HG03469 (cell line): Measurements from ENCODE around the gene PPIB.

Source experiments
- ATAC-seq: cut with Tn5 transposase; IDR thresholded peaks from one replicate; pipeline ENCODE4 v1.9.1; 2021; ENCODE audit warnings: mild to moderate bottlenecking, moderate library complexity, moderate number of reproducible peaks; ENCODE audit not compliant: unreplicated experiment

The PPIB gene

DNA sequence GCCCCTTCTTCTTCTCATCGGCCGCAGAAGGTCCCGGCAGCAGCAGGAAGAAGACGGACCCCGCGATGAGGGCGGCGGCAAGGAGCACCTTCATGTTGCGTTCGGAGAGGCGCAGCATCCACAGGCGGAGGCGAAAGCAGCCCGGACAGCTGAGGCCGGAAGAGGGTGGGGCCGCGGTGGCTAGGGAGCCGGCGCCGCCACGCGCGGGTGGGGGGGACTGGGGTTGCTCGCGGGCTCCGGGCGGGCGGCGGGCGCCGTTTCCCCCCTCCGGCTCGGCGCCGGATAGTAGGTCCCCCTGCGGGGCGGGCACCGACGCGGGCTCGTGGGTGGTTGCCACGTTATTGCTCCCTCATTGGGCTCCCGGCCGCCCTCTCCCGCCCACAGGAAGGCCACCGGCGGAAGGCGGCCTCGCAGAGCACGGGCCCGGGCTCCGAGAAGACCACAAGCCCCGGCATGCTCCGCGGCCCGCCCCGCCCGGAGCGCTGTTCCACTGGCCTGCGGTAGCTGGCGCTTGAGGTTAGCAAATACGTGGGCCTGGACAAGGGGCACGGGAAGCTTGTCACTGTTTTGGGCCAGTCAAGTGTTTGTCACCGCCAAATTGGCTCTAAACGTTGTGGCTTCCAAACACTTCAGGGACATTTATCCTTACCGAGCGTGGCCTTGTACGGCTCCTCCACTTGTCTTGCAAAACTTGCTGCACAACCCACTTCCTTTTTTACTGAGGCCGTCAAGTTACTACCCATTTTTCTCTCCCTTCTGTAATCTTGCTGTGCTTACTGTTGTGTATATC lies at the start of gene PPIB:
Gene PPIB, minus strand, starts transcription at position 154 of the 790 bp plus-strand sequence. Its CDS starts 36 bp downstream, at position 118.
- ATAC-seq: peak; percentile 74

DNA sequence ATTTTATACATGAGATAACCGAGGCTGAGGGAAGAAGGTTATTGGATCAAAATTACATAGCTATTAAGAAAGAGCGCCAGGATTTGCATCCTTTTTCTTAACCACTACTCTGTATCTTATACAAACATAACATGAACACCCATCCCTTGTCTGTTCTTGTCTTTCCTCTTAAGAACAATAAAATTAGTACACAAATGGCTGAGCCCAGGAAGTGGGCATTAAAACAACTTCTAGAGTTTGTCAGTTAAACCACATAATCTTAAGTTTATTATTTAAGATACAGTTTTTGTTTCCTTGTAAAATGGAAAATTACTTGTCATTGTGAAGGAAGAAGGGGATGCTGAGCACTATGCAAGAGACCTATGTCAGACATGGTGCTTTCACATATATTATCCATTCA lies 48.9 kb upstream of the PPIB start:
- ATAC-seq: no peak

DNA sequence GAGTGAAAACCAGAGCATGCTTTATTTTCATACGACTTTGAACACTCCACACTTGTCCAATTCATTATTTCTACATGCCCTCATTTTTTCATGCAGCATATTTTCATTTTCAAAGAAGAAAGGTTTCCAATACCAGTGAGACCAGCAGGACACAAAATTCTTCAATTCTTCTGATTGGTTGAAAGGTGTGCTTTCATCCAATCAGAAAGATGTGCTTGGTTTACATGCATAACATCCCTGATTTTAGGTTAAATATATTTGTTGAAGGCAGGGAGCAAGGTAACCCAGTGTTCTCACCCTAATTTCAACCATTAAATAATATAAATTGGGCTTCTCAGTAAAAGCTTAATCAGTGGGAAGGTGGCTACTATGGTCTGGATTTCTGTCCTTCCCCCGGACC lies 47.5 kb upstream of the PPIB start:
- ATAC-seq: no peak

DNA sequence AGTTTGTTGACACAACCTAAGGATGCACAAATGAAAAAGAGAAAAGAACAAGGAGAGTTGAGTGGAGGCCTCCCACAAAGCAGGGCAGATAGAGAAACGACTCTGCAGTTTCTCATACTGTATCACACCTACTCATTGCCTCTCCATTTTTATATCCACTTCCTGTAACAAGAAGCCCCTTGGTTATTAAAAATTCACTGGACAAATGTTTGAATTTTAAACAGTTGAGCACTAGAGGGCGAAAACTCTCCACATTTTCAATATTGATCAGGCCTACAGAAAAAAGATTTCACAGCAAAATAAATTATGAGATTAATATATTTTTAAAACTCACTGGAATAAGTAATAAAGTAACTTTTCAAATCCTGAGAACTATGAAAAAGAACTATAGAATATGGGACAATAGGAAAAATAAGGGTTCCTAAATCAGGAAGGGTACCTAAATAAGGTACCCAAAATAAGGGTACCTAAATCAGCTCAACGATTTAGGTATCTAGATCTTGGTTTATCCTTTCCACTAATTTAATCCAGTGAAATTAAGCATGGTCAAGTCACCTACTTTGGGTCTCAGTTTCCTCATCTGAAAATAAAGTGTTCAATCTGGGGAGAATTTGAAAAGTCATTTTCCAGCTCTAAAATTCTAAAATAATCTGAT lies 47.0 kb upstream of the PPIB start:
- ATAC-seq: no peak

DNA sequence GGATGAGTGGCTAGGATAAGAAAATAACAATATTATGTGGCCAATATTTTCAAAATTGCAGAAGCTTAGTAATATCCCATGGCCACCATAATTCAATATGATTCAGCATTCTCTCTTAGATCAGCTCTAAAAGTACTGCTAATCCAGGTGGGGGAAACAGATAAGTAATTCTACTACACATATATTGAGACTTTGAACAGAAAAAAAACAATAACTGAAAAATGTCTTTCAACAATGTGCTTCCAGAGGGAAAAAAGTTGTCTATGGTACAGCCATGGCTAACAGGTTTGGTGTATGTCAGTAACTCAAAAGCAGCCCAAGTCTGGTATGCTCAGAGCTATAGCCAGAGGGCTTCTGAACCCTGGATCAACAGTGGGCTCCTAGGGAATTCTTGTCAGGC lies 42.4 kb upstream of the PPIB start:
- no peak for ATAC-seq

DNA sequence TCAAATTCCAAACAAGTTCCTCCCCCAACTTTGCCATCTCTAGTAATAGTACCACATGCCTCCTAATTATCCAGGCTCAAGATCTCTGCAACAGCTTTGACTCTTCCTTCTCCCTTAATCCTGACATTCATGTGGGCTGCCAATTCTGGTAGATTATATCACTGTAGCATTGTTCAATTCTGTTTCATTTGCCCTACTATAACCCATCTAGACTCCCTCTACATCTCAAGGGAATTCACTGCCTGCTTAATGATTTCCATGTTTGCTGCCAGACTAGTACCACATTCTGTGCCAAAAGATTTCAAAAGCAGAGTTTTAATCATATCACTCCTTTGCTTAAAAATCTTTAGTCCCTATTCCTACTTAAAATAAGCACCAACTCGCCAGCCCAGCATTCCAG lies 34.6 kb upstream of the PPIB start:
- ATAC-seq: no peak

DNA sequence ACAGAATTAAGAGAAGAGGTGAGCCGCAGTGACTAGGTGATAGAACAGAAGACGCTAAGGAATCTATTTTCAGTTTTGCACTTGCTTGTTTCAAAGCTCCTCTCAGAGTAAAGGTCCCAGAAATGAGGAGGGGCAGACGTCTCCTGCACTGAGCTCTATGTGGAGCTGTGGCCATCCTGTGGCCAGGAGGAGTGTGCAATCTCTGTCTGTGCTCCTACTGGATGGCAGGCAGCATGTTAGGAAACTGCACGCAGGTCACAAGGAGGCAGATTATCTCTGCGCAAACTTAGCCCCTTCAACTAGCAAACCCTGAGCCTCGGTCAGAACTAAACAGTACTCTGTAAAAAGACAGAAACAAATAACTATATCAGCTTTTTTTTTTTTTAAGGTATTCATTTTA lies 31.1 kb upstream of the PPIB start:
- ATAC-seq: no peak

DNA sequence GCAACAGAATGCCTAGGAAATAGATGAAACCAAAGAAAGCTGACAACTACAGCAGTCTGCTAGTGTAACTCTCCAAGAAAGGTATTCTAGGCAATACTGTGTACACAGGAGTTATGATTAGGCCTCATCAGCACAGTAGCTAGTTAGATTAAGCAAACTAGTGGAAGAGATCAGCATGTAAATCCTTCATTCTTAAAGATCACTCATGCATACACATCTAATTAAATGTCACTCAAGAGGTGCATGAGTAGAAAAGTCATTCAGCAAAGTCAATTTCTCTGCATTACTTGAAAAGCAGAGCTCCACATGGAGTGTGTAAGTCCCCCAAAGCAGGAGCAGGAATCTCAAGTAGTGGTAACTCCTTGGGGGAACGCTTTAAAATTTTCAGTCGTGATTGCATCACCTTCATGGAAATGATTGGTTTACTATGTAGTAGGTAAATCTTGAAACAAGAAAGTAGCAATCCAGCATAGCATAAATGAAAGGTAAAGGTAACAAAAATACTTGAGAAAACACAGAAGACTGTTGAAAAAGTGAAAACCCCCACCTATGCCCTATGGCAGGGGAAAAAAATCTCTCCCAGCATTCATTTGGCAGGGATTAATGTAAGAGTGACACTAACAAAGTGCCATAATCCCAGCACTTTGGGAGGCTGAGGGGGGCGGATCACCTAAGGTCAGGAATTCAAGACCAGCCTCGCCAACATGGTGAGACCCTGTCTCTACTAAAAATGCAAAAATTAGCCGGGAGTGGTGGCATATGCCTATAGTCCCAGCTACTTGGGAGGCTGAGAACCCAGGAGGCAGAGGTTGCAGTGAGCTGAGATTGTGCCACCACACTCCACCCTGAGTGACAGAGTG lies 29.4 kb upstream of the PPIB start:
- no peak for ATAC-seq

DNA sequence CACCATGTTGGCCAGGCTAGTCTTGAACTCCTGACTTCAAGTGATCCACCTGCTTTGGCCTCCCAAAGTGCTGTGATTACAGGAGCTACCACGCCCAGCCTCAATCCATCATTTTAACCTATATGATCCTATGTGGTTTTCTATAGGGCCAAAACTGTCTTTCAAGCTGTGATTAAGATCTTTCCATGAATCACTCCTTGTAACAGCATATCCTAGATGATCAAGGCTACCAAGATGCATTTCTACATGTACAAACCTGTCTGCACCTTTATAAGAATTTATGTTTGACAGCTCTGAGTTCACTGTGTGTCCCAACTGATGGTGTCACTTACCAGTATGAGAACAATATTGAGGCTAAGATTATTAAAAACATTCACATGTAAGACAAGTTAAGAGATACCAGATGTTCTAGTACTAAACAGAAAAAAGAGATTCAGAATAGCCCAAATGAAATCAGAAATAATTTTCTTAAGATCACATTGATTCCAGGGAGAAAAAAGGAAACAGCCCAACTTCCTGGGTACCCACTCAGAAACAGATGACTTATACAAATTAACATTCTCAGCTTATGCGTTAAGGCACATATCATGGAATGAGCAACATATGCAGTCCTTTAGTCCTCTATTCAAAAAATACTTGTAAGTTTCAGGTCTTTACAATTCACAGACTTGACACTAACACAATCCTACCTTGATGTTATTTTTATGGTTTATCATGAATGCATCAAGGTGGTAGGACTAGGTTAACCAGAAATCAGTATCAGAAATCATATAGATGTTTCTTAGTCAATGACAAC lies 24.8 kb upstream of the PPIB start:
- no peak for ATAC-seq

DNA sequence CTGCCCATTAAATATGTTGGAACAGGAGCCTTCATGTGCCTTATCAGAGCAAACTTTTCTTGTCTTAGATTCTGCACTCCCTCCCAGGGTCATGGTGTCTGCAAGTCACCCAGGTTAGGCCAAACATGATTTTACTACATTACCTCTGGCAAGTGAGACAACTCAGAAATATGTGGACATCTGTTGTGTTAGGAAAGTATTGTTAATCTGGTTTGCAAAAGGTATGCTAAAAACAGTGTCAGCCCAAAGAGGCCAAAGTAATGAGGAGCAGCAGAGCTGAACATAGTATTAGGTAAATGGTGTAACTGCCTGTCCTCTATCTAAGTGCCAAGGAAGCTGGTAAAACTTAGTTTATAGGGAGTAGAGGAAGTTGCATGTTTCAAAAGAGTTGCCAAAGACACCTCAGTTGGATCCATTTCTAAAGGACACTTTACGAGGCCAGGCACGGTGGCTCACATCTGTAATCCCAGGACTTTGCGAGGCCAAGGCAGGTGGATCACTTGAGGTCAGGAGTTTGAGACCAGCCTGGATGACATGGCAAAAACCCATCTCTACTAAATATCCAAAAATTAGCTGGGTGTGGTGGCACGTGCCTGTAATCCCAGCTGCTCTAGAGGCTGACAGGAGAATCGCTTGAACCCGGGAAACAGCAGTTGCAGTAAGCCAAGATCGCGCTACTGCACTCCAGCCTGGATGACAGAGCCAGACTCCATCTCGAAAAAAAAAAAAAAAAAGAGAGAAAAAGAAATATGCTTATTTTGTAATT lies 22.5 kb upstream of the PPIB start:
- ATAC-seq: no peak

DNA sequence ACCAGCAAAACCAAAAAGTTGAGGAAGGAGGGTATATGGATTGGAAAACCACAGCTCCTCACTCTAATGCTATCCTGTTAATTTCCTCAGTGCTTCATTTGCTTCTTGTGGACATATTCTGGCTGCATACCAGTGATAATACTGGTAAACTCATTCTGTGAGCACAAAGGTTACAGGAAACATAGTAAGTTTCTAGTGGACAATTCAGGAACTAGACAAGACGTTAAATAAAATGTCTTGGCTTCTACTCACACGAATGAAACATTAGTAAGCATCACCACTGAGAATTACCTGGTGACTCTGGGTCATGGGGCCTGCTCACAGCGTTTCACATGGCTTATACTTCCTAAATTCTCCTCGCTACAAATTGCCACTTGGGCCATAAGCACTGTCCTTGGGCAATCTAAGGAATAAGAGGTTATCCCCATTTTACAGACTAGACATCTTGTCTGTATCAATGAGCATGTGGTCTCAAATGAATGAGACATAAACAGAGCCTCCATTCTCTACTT lies 20.1 kb upstream of the PPIB start:
- no peak for ATAC-seq

DNA sequence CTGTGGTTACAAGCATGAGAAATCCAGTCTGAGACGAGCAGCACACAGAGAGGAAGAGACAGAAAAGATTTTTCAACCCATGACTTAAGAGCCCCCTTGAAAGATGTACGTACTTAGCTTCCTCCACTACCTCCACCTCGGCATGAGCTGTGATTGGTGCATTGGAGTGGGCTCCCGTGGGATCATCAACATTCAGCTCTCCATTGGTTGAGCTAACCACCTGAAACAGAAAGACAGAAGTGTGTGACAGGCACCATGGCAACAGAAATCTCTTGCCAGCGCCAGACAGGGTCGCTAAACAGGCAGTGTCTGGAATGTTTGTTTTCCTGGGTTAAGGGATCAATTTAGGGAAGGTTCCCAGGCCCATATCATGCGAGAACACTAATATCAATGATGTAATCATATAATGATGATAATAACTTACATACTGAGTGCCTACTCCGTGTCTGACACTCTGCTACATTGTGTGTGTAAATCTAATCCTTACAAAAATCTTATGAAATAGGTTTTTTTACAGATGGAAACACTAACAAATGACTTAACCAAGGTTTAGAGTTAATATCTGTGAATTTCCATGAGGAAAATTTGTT lies 17.5 kb upstream of the PPIB start:
- no peak for ATAC-seq

DNA sequence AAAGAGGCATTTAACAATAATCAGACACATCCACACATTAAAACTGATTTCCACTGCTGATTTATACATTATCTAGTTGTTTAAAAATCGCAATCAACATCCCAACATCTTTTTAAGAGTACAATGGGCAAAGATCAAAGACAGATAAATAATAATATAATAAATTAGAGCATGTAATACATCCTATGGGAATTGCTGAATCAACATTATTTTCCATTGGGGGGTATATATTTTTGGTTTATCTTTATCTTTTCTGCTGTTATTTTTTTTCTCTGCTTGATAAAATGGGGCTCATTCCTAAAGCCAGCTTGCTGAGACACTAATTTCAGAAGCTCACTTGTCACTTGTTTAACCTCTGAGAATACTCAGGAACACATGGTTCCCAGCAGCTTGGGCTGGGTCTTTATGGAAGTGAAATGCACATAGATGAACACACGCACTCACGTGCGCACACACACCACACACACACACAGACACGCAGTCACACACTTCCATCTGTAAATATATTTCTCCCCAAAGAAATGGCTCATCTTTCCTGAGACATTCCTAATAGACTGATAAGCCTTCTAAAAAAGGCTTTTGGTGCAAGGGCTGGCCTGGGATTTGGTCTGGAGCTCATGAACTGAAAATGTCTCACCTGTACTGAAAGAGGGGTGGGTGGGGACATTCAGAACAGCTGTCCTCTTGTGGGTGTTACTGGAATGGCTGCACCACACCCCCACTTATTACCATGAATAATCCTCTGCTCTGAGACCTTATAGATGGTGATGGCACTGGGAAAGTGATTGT lies 3.5 kb upstream of the PPIB start:
- no peak for ATAC-seq

DNA sequence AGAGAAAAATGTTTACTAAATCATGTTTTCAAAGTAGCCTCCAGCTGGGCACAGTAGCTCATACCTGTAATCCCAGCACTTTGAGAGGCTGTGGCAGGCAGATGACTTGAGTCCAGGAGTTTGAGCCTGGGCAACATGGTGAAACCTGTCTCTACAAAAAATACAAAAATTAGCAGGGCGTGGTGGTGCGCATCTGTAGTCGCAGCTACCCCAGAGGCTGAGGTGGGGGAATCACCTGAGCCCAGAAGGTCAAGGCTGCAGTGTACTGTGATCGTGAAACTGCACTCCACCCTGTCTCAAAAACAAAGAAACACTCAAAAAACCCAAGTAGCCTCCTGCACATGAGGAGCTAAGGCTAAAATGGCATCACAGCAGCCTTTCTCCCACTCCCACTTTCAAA lies 1.6 kb upstream of the PPIB start:
- no peak for ATAC-seq

DNA sequence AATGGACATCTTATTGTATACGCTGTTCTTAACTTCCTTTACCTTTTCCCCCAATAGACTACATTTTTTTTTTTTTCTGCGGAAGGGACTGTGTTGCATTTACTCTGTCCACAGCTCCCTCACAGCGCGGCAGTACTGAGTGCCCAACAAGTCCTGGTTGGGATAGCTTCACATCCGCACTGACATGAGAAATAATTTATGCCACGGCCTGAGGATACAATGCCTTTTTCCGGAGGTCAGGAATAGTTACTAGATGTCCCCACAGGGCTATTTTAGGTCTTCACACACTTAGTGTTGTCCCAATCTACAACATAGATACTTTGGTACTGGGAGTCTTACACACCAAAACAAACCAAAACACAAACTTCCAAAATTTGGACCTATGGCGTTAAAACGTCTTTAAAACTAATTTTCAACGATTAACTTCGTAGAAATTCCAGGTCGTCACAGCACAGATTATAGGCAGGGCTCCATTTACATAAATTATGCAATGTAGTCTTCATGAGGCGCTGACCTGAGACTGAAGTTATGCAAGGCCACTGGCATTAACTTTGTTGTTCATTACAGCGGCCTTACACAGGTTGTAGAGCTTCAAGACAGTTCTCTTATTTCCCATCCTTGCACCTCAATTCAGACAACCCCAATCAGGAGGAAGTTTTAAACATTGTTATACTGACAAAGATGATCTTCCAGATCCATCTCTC lies 989 bp upstream of the PPIB start:
- no peak for ATAC-seq

DNA sequence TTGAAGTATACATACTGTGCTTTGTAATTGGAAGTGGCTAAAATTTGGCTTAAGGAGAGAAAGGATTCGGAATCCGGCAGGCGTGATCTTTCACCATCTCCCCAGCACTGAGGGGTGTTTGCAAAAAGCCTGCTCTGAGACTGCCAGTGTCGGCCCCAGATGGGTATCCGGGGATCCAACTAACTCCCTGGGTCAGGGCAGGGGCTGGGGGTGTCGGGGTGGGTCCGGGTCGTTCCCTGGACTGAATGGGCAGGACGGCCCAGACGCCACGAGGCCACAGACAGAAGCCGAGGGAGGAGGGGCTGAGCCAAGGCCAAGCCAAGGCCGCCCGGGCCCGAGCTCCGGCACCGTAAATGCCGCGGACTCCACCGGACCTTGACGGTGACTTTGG lies 349 bp downstream of the PPIB start:
- ATAC-seq: peak; percentile 9

DNA sequence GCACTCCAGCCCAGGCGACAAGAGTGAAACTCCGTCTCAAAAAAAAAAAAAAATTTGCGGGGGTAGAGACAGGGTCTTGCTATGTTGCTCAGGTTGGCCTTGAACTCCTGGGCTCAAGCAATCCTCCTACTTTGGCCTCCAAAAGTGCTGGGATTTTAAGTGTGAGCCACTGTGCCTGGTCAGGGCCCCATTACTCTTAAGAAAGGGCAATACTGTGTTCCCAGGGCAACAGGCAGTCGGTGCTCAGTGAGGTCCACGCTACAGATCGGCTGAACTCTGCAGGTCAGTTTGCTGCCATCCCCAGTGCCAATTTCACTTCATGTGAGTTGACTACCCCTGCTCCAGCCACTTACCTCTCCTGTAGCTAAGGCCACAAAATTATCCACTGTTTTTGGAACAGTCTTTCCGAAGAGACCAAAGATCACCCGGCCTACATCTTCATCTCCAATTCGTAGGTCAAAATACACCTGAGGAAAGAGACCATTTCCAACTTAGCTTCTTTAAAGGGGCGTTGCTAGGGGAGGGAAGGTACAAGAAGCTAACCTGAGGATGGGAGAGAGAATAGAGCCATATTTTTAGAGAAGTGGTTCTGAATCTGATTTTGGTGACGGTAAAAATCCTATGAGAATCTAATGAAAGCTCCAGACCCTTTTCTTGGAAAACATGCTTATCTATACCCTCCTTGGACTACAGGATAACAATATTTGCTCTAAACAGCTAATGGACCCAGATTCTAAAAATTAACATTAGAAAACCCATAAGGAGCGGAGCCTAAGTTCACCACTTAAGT lies 939 bp downstream of the PPIB start:
- ATAC-seq: no peak
